Measurements from ENCODE around the gene TOM1.
A peak's percentile ranks its signal among the peaks of the same experiment; 100 is the strongest.
"Not testable (repeated sequence)": the region's sequence is repeated elsewhere in the genome, so short reads cannot be mapped to it uniquely, and the experiment has no call there.

The TOM1 gene

DNA sequence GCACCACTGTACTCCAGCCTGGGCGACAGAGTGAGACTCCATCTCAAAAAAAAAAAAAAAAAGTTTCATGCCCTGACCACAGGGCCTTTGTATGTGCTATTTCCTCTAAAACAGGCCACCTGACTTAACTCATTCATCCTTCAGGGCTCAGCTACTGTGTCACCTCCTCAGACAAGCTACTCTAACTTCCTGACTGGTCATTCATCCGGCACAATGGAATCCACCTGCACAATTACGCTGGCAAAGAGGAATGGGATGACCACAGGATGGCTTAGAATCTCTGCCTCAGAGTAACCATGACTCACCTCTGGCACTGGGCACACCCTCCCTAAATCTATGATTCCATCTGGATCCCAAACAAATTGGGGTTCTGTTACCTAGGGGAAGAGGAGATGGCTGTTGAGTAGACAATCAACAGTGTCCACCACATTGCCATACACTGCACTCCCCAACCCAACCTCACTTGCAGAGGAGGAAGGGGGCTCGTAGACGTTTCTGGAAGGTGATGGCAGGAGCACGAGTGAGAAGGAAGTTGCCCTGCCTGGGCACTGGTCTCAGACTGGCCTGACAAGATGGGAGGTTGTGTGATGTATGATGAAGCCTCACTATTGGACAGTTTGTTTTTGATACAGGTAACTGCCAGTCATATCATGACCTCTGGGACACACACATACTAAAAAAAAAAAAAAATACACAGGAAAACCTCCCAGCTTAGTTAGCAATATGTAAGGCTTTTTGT, 58.4 kb downstream of the TOM1 start:
- TF ChIP-seq, protein P1, sequence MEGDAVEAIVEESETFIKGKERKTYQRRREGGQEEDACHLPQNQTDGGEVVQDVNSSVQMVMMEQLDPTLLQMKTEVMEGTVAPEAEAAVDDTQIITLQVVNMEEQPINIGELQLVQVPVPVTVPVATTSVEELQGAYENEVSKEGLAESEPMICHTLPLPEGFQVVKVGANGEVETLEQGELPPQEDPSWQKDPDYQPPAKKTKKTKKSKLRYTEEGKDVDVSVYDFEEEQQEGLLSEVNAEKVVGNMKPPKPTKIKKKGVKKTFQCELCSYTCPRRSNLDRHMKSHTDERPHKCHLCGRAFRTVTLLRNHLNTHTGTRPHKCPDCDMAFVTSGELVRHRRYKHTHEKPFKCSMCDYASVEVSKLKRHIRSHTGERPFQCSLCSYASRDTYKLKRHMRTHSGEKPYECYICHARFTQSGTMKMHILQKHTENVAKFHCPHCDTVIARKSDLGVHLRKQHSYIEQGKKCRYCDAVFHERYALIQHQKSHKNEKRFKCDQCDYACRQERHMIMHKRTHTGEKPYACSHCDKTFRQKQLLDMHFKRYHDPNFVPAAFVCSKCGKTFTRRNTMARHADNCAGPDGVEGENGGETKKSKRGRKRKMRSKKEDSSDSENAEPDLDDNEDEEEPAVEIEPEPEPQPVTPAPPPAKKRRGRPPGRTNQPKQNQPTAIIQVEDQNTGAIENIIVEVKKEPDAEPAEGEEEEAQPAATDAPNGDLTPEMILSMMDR (IDR thresholded peaks at IDR 0.05; ENCODE audit: low read depth, low read length) = no peak
- Histone ChIP-seq H3K27me3 (ENCODE audit: insufficient read depth, low read depth, severe bottlenecking) (no peaks in the 10 kb centered on the region), H3K9me3 (ENCODE audit: severe bottlenecking) (no peaks in the 10 kb centered on the region), H3K4me3 (ENCODE audit: low read depth, low read length) (no peak overlapping the region), H3K36me3 (no peaks in the 10 kb centered on the region), H3K27ac (no peak overlapping the region)
- no peak for DNase-seq

DNA sequence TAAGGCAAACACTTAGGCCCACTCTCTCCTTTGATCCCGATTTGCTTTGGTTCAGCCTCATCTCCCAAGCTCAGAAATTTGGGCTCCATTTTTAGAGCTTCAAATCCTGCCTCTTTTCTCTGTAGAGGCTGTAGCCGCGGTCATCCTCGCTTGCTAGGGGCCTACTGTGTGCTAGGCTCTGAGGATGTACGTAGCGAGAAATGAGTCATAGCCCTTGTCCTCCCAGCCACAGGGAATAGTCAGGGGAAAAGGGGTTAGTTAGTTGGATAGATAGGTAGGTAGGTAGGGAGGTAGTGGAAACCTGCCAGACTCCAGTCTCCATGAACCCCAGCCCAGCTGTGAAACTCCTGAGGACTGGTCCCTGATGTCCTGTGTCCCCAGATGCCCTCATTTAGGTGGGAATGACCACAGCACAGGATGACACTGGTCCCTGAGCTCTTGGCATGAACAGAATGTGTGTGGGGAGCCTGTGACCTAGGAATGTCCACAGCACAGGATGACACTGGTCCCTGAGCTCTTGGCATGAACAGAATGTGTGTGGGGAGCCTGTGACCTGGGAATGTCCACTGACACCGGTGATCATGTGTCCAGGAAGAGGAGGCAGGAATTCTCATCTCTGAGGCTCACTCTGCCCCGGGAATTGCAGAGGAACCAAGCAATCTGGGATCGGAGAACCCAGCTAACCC, 59.8 kb downstream of the TOM1 start:
- no peak for DNase-seq
- no peak overlapping the region for H3K27ac ChIP-seq
- no peaks in the 10 kb centered on the region for H3K27me3 ChIP-seq (ENCODE audit: insufficient read depth, low read depth, severe bottlenecking)
- no peak overlapping the region for H3K4me3 ChIP-seq (ENCODE audit: low read depth, low read length)
- no peaks in the 10 kb centered on the region for H3K9me3 ChIP-seq (ENCODE audit: severe bottlenecking)
- H3K36me3 ChIP-seq = no peaks in the 10 kb centered on the region
- TF ChIP-seq, protein P1 (IDR thresholded peaks at IDR 0.05; ENCODE audit: low read depth, low read length) = no peak

DNA sequence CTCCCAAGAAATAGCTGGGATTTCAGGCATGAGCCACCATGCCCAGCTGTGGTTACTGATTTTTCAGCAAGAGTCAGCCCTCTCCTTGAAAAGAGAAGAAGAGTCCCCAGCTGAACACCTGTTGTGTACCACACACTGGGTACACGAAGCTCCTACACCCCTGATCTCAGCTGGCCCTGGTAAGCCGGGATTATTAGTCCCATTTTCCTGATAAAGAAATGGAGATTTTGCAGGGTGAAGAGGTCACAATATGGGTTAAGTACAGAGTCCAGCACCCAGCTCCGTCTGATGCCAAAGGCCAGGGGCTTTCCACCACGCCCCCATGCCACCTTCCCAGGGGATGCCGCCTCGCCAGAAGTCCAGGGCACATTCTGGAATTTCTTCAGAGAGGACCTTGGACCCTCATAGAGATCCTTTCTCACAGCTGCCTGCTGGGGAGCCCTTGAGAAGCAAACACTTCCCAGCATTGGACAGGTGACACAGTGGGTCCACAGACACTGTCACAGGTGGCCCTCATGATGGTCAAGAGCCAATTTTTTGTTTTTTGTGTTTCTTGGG, 61.4 kb downstream of the TOM1 start:
- no peak for DNase-seq
- Histone ChIP-seq H3K4me3 (ENCODE audit: low read depth, low read length) (no peak overlapping the region), H3K9me3 (ENCODE audit: severe bottlenecking) (no peaks in the 10 kb centered on the region), H3K27ac (no peak overlapping the region), H3K36me3 (no peaks in the 10 kb centered on the region), H3K27me3 (ENCODE audit: insufficient read depth, low read depth, severe bottlenecking) (no peaks in the 10 kb centered on the region)
- TF ChIP-seq, protein P1 (IDR thresholded peaks at IDR 0.05; ENCODE audit: low read depth, low read length) = no peak

DNA sequence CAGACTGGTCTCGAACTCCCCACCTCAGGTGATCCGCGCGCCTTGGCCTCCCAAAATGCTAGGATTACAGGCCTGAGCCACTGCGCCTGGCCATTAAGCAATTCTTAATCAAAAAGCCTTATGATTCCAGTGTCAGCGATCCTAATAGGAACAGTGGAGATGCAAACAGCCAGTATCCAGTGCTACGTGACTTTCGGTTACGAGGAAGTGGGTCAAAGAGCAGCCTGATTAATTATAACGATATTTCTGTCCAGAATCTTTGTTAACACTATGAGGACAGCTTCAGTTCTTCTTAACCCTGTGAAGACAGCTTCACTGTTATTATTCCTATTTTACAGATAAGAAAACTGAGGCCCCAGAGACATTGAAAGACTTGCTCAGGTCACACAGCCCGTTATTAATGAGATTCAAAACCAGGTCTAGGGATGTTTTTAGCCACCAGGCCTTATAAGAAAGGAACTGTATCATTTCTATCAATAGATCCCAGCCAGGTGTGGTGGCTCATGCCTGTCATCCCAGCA, 63.9 kb downstream of the TOM1 start:
- TF ChIP-seq, protein P1 (IDR thresholded peaks at IDR 0.05; ENCODE audit: low read depth, low read length) = no peak
- no peaks in the 10 kb centered on the region for H3K36me3 ChIP-seq
- no peak overlapping the region for H3K4me3 ChIP-seq (ENCODE audit: low read depth, low read length)
- DNase-seq = no peak
- no peak overlapping the region for H3K27ac ChIP-seq
- H3K9me3 ChIP-seq (ENCODE audit: severe bottlenecking) = no peaks in the 10 kb centered on the region
- H3K27me3 ChIP-seq (ENCODE audit: insufficient read depth, low read depth, severe bottlenecking) = no peaks in the 10 kb centered on the region

DNA sequence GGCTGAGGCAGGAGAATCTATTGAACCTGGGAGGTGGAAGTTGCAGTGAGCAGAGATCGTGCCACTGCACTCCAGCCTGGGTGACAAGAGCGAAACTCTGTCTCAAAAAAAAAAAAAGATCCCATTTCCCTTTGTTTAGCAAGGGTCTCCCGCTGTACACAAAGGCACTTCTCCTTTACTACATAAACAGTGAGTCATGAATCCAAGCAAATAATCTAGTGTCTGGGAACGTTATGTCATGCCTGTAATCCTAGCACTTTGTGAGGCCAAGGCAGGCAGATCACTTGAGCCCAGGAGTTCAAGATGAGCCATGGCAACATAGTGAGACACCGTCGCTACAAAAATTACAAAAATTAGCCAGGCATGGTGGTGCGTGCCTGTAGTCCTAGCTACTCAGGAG, 64.5 kb downstream of the TOM1 start:
- not testable (repeated sequence) for H3K4me3 ChIP-seq (ENCODE audit: low read depth, low read length); H3K27ac ChIP-seq; H3K36me3 ChIP-seq; DNase-seq; H3K27me3 ChIP-seq (ENCODE audit: insufficient read depth, low read depth, severe bottlenecking); H3K9me3 ChIP-seq (ENCODE audit: severe bottlenecking)

DNA sequence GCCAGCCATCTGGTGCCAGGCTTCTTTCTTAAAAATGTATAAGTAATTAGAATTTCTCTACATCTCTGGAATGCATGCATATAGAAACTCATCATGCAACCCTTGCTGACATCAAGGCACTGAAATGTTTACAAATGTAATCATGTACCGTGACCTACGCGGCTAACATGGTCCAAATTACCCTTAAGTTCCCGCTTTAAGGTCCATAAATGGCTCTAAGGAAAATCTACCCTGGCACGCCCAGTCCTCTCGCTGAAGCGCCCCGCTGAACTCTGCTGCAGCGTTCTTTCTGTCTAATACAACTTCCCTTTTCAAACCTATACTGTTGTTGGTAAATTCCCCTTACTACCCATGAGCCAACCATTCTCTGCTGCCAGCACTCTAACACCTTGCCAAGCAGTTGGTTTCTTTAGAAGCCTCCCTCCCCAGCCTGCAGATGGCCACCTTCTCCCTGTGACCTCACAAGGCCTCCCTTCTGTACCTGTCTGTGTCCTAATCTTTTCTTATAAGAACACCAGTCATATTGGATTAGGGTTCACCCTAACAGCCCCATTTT, 67.7 kb downstream of the TOM1 start:
- TF ChIP-seq, protein P1 (IDR thresholded peaks at IDR 0.05; ENCODE audit: low read depth, low read length) = peak; percentile 23; the same call in 1 of the 2 replicates
- Histone ChIP-seq H3K4me3 (ENCODE audit: low read depth, low read length) (peak overlapping the region; percentile 25), H3K27ac (peak overlapping the region; percentile 78), H3K36me3 (no peaks in the 10 kb centered on the region), H3K27me3 (ENCODE audit: insufficient read depth, low read depth, severe bottlenecking) (no peaks in the 10 kb centered on the region), H3K9me3 (ENCODE audit: severe bottlenecking) (no peaks in the 10 kb centered on the region)
- peak; percentile 79 for DNase-seq
